Heart left ventricle (tissue), 13 donors: Measurements from ENCODE around the gene ECEL1.

ENCODE experiments used
- CTCF ChIP-seq, 12 donors: fragments of 200-600 bp; sonication (generic) in 4 of 12; IDR thresholded peaks; one replicate each; pipeline versions ENCODE4 v1.5.0 to v1.8.0; 2018 to 2022; ENCODE audit warnings: antibody characterized with exemption in 12 of 12, mild to moderate bottlenecking in 5 of 12
- POLR2A ChIP-seq, 2 donors: fragments of 450-650 bp; IDR thresholded peaks; one replicate each; pipeline ENCODE4 v1.6.1; 2017; ENCODE audit warnings: antibody characterized with exemption in 2 of 2, mild to moderate bottlenecking in 2 of 2, moderate library complexity in 2 of 2
- donor health status: ischemic (EF 13 %, LVEDD 7.1; RV severe dilation, severe dysfunction).
- donor health status: DM: no; HTN: yes; CAD: no.
- donor health status: DM: no; HTN: no; CAD: no.
- donor health status: ischemic (EF 25% LVEDD 6.9; RV normal size, moderate dysfunction).
- donor health status: ischemic (EF 25% LVEDD 5.7; RV mildly dilated, moderate dysfunction).
- donor health status: ischemic (EF 35%, LVEDD 5.7; RV mildly dilated, moderate dysfunction).
- donor health status: nonischemic (EF 11% LVEDD 7.7; RV severe dilation, severe dysfunction).
- donor health status: DM: yes; HTN: yes; CAD: no.
- donor health status: PGD.
- donor health status: ischemic (EF 29% LVEDD 5.4; RV normal size, mild dysfunction).
- donor health status: nonischemic (EF 23%, LVEDD 6.1; RV moderate dilation, normal function).

DNA sequence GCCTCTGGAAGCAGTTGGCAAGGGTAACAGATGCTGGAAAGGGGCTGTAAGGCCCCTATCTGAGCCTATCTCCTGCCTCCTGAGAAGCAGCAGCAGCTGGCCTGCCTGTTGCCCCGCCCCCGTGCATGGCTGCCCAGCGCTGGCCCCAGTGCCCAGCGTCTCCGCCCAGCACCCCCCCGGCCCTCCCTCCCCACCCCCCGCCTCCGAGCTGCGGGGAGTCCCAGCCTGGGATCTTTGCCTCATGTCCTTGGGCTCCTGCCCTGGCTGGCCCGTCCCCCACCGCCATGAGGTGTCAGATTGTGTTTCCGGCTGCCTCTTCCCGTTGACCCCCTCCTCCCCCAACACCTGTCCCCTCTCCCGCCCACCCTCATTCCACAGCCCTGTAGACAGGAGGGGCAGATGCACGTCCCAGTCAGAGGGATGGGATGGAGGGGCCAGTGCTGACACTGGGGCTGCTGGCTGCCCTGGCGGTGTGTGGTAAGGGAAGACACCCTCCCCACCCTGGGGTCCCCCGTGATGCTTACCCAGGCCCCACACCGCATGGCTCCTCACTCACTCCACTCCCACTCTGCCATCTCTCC is 38.2 kb upstream of the ECEL1 start, which contains the start of gene CHRND:
- TF ChIP-seq CTCF (IDR thresholded peaks at IDR 0.05) (no peak), POLR2A (IDR thresholded peaks at IDR 0.05) (no peak)
